Measurements from ENCODE around the gene ELOVL5.
A peak's percentile ranks its signal among the peaks of the same experiment; 100 is the strongest.

The ELOVL5 gene

GRCh38 chr6:53335224-53335994, 13.3 kb downstream of the ELOVL5 start:
- H3K4me2 ChIP-seq (ENCODE audit: low read depth, low read length, poor library complexity, severe bottlenecking), result peak overlapping the region; percentile 80
- H2AFZ ChIP-seq (ENCODE audit: low read depth, low read length, severe bottlenecking), result no peak overlapping the region
- H3K27me3 ChIP-seq (ENCODE audit: low read length), result no peaks in the 10 kb centered on the region
- H3K9ac ChIP-seq (ENCODE audit: low read length), result peak overlapping the region; percentile 38
- H3K4me3 ChIP-seq (ENCODE audit: insufficient read depth, low read length, poor library complexity, severe bottlenecking), result peak overlapping the region; percentile 33
- H3K9me2 ChIP-seq (replicated peaks; ENCODE audit: insufficient read depth, low read length), result no peaks in the 10 kb centered on the region
- peaks cover 100% of the 10 kb centered on the region for H3K79me2 ChIP-seq (ENCODE audit: insufficient read depth, low read length)
- H3K9me3 ChIP-seq (ENCODE audit: insufficient read depth, low read length), result no peaks in the 10 kb centered on the region
- H3K27ac ChIP-seq (ENCODE audit: low read depth, low read length), result peak overlapping the region; percentile 84
- peaks cover 22% of the 10 kb centered on the region for H3K36me3 ChIP-seq (ENCODE audit: low read length)
- peaks cover 32% of the 10 kb centered on the region for H3F3A ChIP-seq (ENCODE audit: insufficient read depth)
- TF ChIP-seq CTCF (IDR thresholded peaks at IDR 0.05; ENCODE audit: insufficient read depth, low read length, poor library complexity, severe bottlenecking) (no peak), EZH2phosphoT487 (conservative IDR thresholded peaks at IDR 0.05; ENCODE audit: low read length) (no peak)
- peaks cover 42% of the 10 kb centered on the region for H4K20me1 ChIP-seq (ENCODE audit: low read depth, low read length)

GRCh38 chr6:53333439-53334408, 15.0 kb downstream of the ELOVL5 start:
- peaks cover 100% of the 10 kb centered on the region for H3K79me2 ChIP-seq (ENCODE audit: insufficient read depth, low read length)
- peak overlapping the region; percentile 84 for H3K27ac ChIP-seq (ENCODE audit: low read depth, low read length)
- H3F3A ChIP-seq (ENCODE audit: insufficient read depth), result peaks cover 26% of the 10 kb centered on the region
- TF ChIP-seq CTCF (IDR thresholded peaks at IDR 0.05; ENCODE audit: insufficient read depth, low read length, poor library complexity, severe bottlenecking) (no peak), EZH2phosphoT487 (conservative IDR thresholded peaks at IDR 0.05; ENCODE audit: low read length) (no peak)
- no peaks in the 10 kb centered on the region for H3K27me3 ChIP-seq (ENCODE audit: low read length)
- H2AFZ ChIP-seq (ENCODE audit: low read depth, low read length, severe bottlenecking), result no peak overlapping the region
- peaks cover 37% of the 10 kb centered on the region for H4K20me1 ChIP-seq (ENCODE audit: low read depth, low read length)
- no peaks in the 10 kb centered on the region for H3K9me2 ChIP-seq (replicated peaks; ENCODE audit: insufficient read depth, low read length)
- 0 out of 2 replicates have a peak overlapping the region, but pooled peaks have one; percentile 2 for H3K9ac ChIP-seq (ENCODE audit: low read length)
- peak overlapping the region; percentile 80 for H3K4me2 ChIP-seq (ENCODE audit: low read depth, low read length, poor library complexity, severe bottlenecking)
- H3K4me3 ChIP-seq (ENCODE audit: insufficient read depth, low read length, poor library complexity, severe bottlenecking), result no peak overlapping the region
- H3K9me3 ChIP-seq (ENCODE audit: insufficient read depth, low read length), result no peaks in the 10 kb centered on the region
- peaks cover 22% of the 10 kb centered on the region for H3K36me3 ChIP-seq (ENCODE audit: low read length)

- TF ChIP-seq EZH2phosphoT487 (conservative IDR thresholded peaks at IDR 0.05; ENCODE audit: low read length) (no peak), CTCF (IDR thresholded peaks at IDR 0.05; ENCODE audit: insufficient read depth, low read length, poor library complexity, severe bottlenecking) (no peak)
- H3K27ac ChIP-seq (ENCODE audit: low read depth, low read length), result no peak overlapping the region
- H3F3A ChIP-seq (ENCODE audit: insufficient read depth), result peaks cover 26% of the 10 kb centered on the region
- no peak overlapping the region for H2AFZ ChIP-seq (ENCODE audit: low read depth, low read length, severe bottlenecking)
- no peaks in the 10 kb centered on the region for H3K9me3 ChIP-seq (ENCODE audit: insufficient read depth, low read length)
- no peaks in the 10 kb centered on the region for H3K27me3 ChIP-seq (ENCODE audit: low read length)
- H3K9ac ChIP-seq (ENCODE audit: low read length), result no peak overlapping the region
- peaks cover 48% of the 10 kb centered on the region for H4K20me1 ChIP-seq (ENCODE audit: low read depth, low read length)
- H3K4me3 ChIP-seq (ENCODE audit: insufficient read depth, low read length, poor library complexity, severe bottlenecking), result no peak overlapping the region
- no peak overlapping the region for H3K4me2 ChIP-seq (ENCODE audit: low read depth, low read length, poor library complexity, severe bottlenecking)
- peaks cover 100% of the 10 kb centered on the region for H3K79me2 ChIP-seq (ENCODE audit: insufficient read depth, low read length)
- H3K36me3 ChIP-seq (ENCODE audit: low read length), result peaks cover 22% of the 10 kb centered on the region
- H3K9me2 ChIP-seq (replicated peaks; ENCODE audit: insufficient read depth, low read length), result no peaks in the 10 kb centered on the region
These were observed 17.1 kb downstream of the ELOVL5 start for GRCh38 chr6:53331678-53332077.

Measured in SU-DHL-6 (cell line).